A549 (cell line): ENCODE data around the gene FAM114A2. TPM values are rescaled to one million over a fixed set of nuclear protein-coding genes. Genes with fewer than 3 reads are reported as not detected.
A peak's percentile ranks its signal among the peaks of the same experiment; 100 is the strongest.

Experiments used
- ATAC-seq, 2 experiments: fragments of 200-7000 bp in 1 of 2; fragments of >200 bp in 1 of 2; cut with Nextera tagmentation in 1 of 2; cut with Tn5 transposase in 1 of 2; 3 replicates each; pipeline versions ENCODE4 v1.8.0 to v1.9.1; 2018 to 2020; ENCODE audit warnings: mild to moderate bottlenecking in 1 of 2, moderate library complexity in 1 of 2
- CTCF ChIA-PET: fragments of 300-600 bp; sonication (Branson Sonifier 250); formaldehyde crosslinking; extraction: SDS; loops from one replicate; lab custom pipeline; 2021; ENCODE audit warnings: antibody characterized with exemption, inconsistent platforms; lab: Yijun Ruan, JAX
- POLR2A ChIA-PET: fragments of 350-600 bp; formaldehyde crosslinking; extraction: SDS; loops from one replicate; lab custom pipeline; 2021; ENCODE audit warnings: antibody characterized with exemption, inconsistent platforms; lab: Yijun Ruan, JAX
- DNase-seq, 2 experiments: peaks; one replicate each; pipeline versions ENCODE4 v3.0.0 to v3.0.0-alpha.2; 2011 to 2016; ENCODE audit warnings: low read depth in 1 of 2, low spot score in 1 of 2
- FAIRE-seq: peaks from 2 replicates; lab custom pipeline; 2011; peaks lifted over from hg19 to GRCh38; lab: Jason Lieb, UNC
- H3K27ac ChIP-seq, 2 experiments: fragments of >200 bp; sonication (Bioruptor Twin); formaldehyde crosslinking; 3 replicates each; pipeline ENCODE4 v1.5.1; 2016 to 2017
- H3K4me1 ChIP-seq: fragments of >200 bp; sonication (Bioruptor Twin); formaldehyde crosslinking; 3 replicates; pipeline ENCODE4 v1.6.1; 2016
- H3K4me2 ChIP-seq: fragments of >200 bp; sonication (Bioruptor Twin); formaldehyde crosslinking; 3 replicates; pipeline ENCODE4 v1.6.1; 2016
- H3K4me3 ChIP-seq: fragments of >200 bp; sonication (Bioruptor Twin); formaldehyde crosslinking; 3 replicates; pipeline ENCODE4 v1.5.1; 2016
- H3K9me3 ChIP-seq: fragments of >200 bp; sonication (Bioruptor Twin); formaldehyde crosslinking; 3 replicates; pipeline ENCODE4 v1.6.1; 2016
- ESRRA ChIP-seq: fragments of 150-350 bp; IDR thresholded peaks from 2 replicates; pipeline ENCODE4 v1.6.1; 2014; ENCODE audit warnings: mild to moderate bottlenecking, low read length, borderline replicate concordance
- FOSB ChIP-seq: fragments of 250-450 bp; sonication (Bioruptor Pico); IDR thresholded peaks from 2 replicates; pipeline ENCODE4 v1.5.0; 2020; ENCODE audit warnings: mild to moderate bottlenecking, moderate library complexity
- JUN ChIP-seq, 2 experiments: fragments of >200 bp; sonication (Bioruptor Twin); formaldehyde crosslinking; IDR thresholded peaks; 2 replicates in 1 of 2; 3 replicates in 1 of 2; pipeline ENCODE4 v1.6.1; 2016 to 2017
- MAZ ChIP-seq: fragments of 150-350 bp; IDR thresholded peaks from 2 replicates; pipeline ENCODE4 v1.6.1; 2014; ENCODE audit warnings: antibody characterized with exemption, low read depth, low read length, borderline replicate concordance
- MYC ChIP-seq: IDR thresholded peaks from 2 replicates; pipeline ENCODE4 v1.6.1; 2012; ENCODE audit warnings: mild to moderate bottlenecking, inconsistent platforms, low read length, improper control_type of control experiment, borderline replicate concordance
- NFE2L2 ChIP-seq: fragments of 150-350 bp; conservative IDR thresholded peaks from 2 replicates; pipeline ENCODE4 v1.6.1; 2014; ENCODE audit warnings: low read length
- NR3C1 ChIP-seq: fragments of >200 bp; sonication (Bioruptor Twin); formaldehyde crosslinking; IDR thresholded peaks from 3 replicates; pipeline ENCODE4 v1.6.1; 2017
- RAD21 ChIP-seq, 2 experiments: fragments of >200 bp in 1 of 2; sonication (Bioruptor Twin) in 1 of 2; formaldehyde crosslinking in 1 of 2; IDR thresholded peaks in 1 of 2; conservative IDR thresholded peaks in 1 of 2; 2 replicates in 1 of 2; 3 replicates in 1 of 2; pipeline ENCODE4 v1.6.1; 2012 to 2018; ENCODE audit warnings: inconsistent platforms in 1 of 2
- SMC3 ChIP-seq: fragments of >200 bp; sonication (Bioruptor Twin); formaldehyde crosslinking; IDR thresholded peaks from 3 replicates; pipeline ENCODE4 v1.6.1; 2018; ENCODE audit warnings: inconsistent platforms
- SREBF2 ChIP-seq: fragments of 450-650 bp; IDR thresholded peaks from 2 replicates; pipeline ENCODE4 v1.6.1; 2014; ENCODE audit warnings: mild to moderate bottlenecking, moderate library complexity
- TFCP2L1 ChIP-seq: fragments of 250-450 bp; sonication (Bioruptor Pico); IDR thresholded peaks from 2 replicates; pipeline ENCODE4 v1.5.0; 2021; ENCODE audit warnings: mild to moderate bottlenecking
- TP53 ChIP-seq: fragments of 250-450 bp; sonication (Bioruptor Pico); IDR thresholded peaks from 2 replicates; pipeline ENCODE4 v1.5.0; 2021; ENCODE audit warnings: mild to moderate bottlenecking, moderate library complexity
- ZC3H11A ChIP-seq: fragments of 450-650 bp; IDR thresholded peaks from 2 replicates; pipeline ENCODE4 v1.6.1; 2014; ENCODE audit warnings: antibody characterized with exemption, mild to moderate bottlenecking
- ZFP36 ChIP-seq: fragments of 450-650 bp; IDR thresholded peaks from 2 replicates; pipeline ENCODE4 v1.6.1; 2014; ENCODE audit warnings: borderline replicate concordance; ENCODE audit not compliant: partially characterized antibody
- ZSCAN20 ChIP-seq: fragments of 250-450 bp; sonication (Bioruptor Pico); IDR thresholded peaks from 2 replicates; pipeline ENCODE4 v1.8.0; 2022; ENCODE audit warnings: mild to moderate bottlenecking, moderate library complexity
- WGBS: methylation state at CpG from one replicate; pipeline ENCODE4 v1.1.6; 2017; ENCODE audit errors: missing lambda C conversion rate; 5-methylcytosine and 5-hydroxymethylcytosine counted together
- polyA plus RNA-seq, 4 experiments: library from polyadenylated mRNA; depleted of rRNA in 3 of 4; stranded (reverse); fragments of >200 nt; fragmentation: RNase III in 1 of 4; extraction: RNeasy Plus Mini Kit Qiagen cat#74134 plus additional on column Dnase treatment in 1 of 4; gene quantifications; 2 replicates in 3 of 4; 3 replicates in 1 of 4; pipeline ENCODE4 v1.2.3, GENCODE V29; 2011 to 2017
- TF ChIP-seq, protein P1 (sequence below): fragments of >200 bp; sonication (Bioruptor Twin); formaldehyde crosslinking; IDR thresholded peaks from 2 replicates; pipeline ENCODE4 v1.6.1; 2016
- TF ChIP-seq, protein P2 (sequence below): fragments of 250-450 bp; sonication (Bioruptor Pico); IDR thresholded peaks from 2 replicates; pipeline ENCODE4 v1.5.0; 2021; ENCODE audit warnings: mild to moderate bottlenecking, moderate library complexity, borderline replicate concordance
- TF ChIP-seq, protein P3 (sequence below): fragments of 200-600 bp; sonication (generic); IDR thresholded peaks from 2 replicates; pipeline ENCODE4 v1.6.1; 2016; ENCODE audit warnings: antibody characterized with exemption, mild to moderate bottlenecking, moderate library complexity
- TF ChIP-seq, protein P4 (sequence below): IDR thresholded peaks from 2 replicates; pipeline ENCODE4 v1.6.1; 2012
- TF ChIP-seq, protein P5 (sequence below): fragments of 150-350 bp; IDR thresholded peaks from 2 replicates; pipeline ENCODE4 v1.6.1; 2014; ENCODE audit warnings: low read depth, mild to moderate bottlenecking, low read length

Gene FAM114A2
- polyA plus RNA-seq, 2 of the 4 experiments (the other 2 are of a cell fraction): 14.6 to 21.3 TPM

DNA sequence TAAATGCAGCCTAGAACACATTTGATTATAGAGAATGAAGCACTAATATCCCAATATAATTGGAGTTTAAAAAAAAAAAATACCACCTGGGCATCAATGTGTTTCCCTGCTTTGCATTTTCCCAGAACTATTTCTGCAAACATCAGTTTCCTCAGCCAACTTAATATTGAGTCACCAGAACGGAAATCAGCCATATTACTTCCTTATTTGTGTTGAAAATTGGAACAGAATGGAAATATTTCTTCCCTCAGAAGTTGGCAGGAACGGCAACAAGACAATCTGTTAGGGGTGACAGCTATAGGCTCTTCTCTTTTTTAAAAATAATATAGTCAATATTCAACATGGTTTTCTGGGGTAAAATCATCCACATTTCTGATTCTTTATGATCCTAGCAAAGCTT, 4.1 kb upstream of the FAM114A2 start:
- Histone ChIP-seq H3K9me3 (no peaks in the 10 kb centered on the region), H3K4me2 (no peak overlapping the region), H3K27ac (no peak overlapping the region), H3K4me3 (no peak overlapping the region), H3K4me1 (peaks cover 10% of the 10 kb centered on the region)
- ChIA-PET CTCF (interaction anchor here (1.7 to 3.1 kb wide), 2 partner anchors 15 to 29 kb away, joined by 4 to 10 read pairs; no protein-coding TSS in a partner anchor), POLR2A (no interaction called here)
- TF ChIP-seq FOSB (CRISPR knock-in tag) (no peak), SREBF2 (no peak), TP53 (no peak), ZFP36 (no peak), SMC3 (no peak), ESRRA (no peak), ZC3H11A (no peak), ZSCAN20 (CRISPR knock-in tag) (no peak), MAZ (no peak)
- TF ChIP-seq, protein P1, sequence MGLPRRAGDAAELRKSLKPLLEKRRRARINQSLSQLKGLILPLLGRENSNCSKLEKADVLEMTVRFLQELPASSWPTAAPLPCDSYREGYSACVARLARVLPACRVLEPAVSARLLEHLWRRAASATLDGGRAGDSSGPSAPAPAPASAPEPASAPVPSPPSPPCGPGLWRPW: no peak
- TF ChIP-seq, protein P2, sequence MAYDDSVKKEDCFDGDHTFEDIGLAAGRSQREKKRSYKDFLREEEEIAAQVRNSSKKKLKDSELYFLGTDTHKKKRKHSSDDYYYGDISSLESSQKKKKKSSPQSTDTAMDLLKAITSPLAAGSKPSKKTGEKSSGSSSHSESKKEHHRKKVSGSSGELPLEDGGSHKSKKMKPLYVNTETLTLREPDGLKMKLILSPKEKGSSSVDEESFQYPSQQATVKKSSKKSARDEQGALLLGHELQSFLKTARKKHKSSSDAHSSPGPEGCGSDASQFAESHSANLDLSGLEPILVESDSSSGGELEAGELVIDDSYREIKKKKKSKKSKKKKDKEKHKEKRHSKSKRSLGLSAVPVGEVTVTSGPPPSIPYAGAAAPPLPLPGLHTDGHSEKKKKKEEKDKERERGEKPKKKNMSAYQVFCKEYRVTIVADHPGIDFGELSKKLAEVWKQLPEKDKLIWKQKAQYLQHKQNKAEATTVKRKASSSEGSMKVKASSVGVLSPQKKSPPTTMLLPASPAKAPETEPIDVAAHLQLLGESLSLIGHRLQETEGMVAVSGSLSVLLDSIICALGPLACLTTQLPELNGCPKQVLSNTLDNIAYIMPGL: no peak
- TF ChIP-seq, protein P3, sequence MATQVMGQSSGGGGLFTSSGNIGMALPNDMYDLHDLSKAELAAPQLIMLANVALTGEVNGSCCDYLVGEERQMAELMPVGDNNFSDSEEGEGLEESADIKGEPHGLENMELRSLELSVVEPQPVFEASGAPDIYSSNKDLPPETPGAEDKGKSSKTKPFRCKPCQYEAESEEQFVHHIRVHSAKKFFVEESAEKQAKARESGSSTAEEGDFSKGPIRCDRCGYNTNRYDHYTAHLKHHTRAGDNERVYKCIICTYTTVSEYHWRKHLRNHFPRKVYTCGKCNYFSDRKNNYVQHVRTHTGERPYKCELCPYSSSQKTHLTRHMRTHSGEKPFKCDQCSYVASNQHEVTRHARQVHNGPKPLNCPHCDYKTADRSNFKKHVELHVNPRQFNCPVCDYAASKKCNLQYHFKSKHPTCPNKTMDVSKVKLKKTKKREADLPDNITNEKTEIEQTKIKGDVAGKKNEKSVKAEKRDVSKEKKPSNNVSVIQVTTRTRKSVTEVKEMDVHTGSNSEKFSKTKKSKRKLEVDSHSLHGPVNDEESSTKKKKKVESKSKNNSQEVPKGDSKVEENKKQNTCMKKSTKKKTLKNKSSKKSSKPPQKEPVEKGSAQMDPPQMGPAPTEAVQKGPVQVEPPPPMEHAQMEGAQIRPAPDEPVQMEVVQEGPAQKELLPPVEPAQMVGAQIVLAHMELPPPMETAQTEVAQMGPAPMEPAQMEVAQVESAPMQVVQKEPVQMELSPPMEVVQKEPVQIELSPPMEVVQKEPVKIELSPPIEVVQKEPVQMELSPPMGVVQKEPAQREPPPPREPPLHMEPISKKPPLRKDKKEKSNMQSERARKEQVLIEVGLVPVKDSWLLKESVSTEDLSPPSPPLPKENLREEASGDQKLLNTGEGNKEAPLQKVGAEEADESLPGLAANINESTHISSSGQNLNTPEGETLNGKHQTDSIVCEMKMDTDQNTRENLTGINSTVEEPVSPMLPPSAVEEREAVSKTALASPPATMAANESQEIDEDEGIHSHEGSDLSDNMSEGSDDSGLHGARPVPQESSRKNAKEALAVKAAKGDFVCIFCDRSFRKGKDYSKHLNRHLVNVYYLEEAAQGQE: no peak
- WGBS: 79% methylated on average over 2 of the region's 2 CpGs
- FAIRE-seq (no peak), ATAC-seq (no peak), DNase-seq (no peak)

DNA sequence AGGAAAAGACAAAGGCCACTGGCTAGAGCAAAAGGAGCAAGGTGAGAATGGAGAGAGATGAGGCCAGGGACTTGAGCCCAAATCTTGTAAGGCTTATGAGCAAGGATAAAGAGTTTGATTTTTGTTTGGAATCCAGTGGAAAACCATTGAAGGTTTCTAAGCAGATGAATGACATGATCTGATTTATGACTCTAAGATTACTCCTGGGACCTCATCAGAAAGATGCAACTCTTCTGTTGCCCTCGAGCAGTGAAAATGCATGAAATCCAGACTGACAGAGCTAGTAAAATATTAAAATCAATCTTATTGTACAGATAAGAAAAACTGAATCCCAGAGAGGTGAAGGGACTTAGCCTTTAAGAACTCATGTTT, 734 bp upstream of the FAM114A2 start:
- no peak for FAIRE-seq
- POLR2A ChIA-PET: interaction anchor here (0.6 to 1.7 kb wide), 13 partner anchors 9 to 638 kb away, joined by 3 to 12 read pairs (median 3); partner anchors contain the start of gene GALNT10
- H3K4me3 ChIP-seq: peak overlapping the region; percentile 63
- ATAC-seq: no peak
- H3K9me3 ChIP-seq: no peaks in the 10 kb centered on the region
- CTCF ChIA-PET: interaction anchor here (0.6 to 1.8 kb wide), 4 partner anchors 9 to 1012 kb away, joined by 3 to 4 read pairs (median 4); no protein-coding TSS in a partner anchor
- peaks cover 12% of the 10 kb centered on the region for H3K4me1 ChIP-seq
- DNase-seq: no peak
- no peak for TF ChIP-seq ESRRA
- TF ChIP-seq, protein P4, sequence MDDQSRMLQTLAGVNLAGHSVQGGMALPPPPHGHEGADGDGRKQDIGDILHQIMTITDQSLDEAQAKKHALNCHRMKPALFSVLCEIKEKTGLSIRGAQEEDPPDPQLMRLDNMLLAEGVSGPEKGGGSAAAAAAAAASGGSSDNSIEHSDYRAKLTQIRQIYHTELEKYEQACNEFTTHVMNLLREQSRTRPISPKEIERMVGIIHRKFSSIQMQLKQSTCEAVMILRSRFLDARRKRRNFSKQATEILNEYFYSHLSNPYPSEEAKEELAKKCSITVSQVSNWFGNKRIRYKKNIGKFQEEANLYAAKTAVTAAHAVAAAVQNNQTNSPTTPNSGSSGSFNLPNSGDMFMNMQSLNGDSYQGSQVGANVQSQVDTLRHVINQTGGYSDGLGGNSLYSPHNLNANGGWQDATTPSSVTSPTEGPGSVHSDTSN: no peak
- no peak for TF ChIP-seq NFE2L2
- no peak for TF ChIP-seq ZFP36
- no peak for TF ChIP-seq TFCP2L1 (CRISPR knock-in tag)
- TF ChIP-seq, protein P5, sequence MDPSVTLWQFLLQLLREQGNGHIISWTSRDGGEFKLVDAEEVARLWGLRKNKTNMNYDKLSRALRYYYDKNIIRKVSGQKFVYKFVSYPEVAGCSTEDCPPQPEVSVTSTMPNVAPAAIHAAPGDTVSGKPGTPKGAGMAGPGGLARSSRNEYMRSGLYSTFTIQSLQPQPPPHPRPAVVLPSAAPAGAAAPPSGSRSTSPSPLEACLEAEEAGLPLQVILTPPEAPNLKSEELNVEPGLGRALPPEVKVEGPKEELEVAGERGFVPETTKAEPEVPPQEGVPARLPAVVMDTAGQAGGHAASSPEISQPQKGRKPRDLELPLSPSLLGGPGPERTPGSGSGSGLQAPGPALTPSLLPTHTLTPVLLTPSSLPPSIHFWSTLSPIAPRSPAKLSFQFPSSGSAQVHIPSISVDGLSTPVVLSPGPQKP: no peak
- TF ChIP-seq NR3C1: no peak
- TF ChIP-seq RAD21 (conservative IDR thresholded peaks at IDR 0.05 in 1 of 2, IDR thresholded peaks at IDR 0.05 in 1 of 2): no peak
- no peak for TF ChIP-seq JUN (IDR thresholded peaks at IDR 0.05)
- TF ChIP-seq MYC: no peak
- H3K4me2 ChIP-seq: peak overlapping the region; percentile 84
- peak overlapping the region; percentile 82 to 87 for H3K27ac ChIP-seq
- 29% methylated on average over 1 of the region's 1 CpG for WGBS
